Activated effector memory CD4-positive, alpha-beta T cell treated with anti-CD3 and anti-CD28 coated beads, Interleukin-2, amount 50 U/mL, for 16 hours (primary cell): Measurements from ENCODE around the gene NHERF2.

Source experiments
- DNase-seq: peaks from one replicate; pipeline ENCODE4 v3.0.0-alpha.2; 2020

The NHERF2 gene

DNA sequence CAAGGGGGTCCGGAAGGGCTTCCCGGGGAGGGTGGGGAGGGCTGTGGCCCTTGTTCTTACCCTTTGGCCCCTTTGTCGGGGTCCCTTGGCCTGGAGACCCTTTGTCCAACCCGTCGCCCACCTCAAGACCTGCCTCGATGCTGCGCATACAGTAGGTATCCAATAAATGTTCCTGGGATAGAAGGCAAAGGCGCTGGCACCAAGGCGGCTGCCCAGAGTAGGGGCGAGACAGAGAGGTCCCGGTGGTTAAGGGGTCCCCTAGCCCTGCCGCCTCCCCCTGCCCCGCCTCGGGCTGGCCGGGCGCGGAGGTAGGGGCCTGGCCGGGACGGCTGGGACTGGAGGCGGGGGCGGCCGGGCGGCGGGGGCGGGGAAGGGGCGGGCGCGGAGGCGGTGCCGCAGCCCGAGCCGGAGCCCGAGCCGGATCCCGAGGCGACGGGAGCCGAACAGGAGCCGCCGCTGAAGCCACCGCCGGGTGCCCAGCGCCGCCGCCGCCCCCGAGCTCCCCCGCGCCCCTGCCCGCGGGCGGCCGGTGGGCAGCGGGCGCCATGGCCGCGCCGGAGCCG lies at the start of gene NHERF2:
Gene NHERF2, plus strand, starts transcription at position 442 of the 563 bp plus-strand sequence. Its CDS starts 104 bp downstream, at position 546.
- DNase-seq, result peak; percentile 75

DNA sequence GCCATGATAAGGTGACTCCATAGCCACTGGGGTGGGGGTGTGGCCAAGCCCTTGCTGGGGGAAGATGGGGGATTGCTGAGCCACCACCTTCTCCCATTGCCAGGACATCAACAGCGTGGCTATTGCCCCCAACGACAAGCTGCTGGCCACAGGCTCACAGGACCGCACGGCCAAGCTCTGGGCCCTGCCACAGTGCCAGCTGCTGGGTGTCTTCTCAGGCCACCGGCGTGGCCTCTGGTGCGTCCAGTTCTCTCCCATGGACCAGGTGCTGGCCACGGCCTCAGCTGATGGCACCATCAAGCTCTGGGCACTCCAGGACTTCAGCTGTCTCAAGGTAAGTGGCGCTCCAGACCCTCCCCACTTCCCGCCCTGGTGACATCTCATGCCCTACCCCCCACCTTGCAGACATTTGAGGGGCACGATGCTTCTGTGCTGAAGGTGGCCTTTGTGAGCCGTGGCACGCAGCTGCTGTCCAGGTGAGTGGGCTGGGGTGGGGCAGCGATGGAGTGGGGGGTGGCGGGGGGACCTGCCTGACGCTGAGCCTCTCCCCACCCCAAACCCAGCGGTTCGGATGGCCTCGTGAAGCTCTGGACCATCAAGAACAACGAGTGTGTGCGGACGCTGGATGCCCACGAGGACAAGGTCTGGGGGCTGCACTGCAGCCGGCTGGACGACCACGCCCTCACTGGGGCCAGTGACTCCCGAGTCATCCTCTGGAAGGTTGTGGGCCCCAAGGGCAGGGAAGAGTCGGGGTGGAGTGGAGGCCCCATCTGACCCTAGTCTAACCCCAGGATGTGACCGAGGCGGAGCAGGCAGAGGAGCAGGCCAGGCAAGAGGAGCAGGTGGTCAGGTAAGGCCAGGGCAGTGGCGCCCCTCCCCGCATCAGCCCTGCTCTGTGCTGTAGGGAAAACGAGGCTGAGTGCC lies 49.5 kb upstream of the NHERF2 start:
- DNase-seq, result no peak

DNA sequence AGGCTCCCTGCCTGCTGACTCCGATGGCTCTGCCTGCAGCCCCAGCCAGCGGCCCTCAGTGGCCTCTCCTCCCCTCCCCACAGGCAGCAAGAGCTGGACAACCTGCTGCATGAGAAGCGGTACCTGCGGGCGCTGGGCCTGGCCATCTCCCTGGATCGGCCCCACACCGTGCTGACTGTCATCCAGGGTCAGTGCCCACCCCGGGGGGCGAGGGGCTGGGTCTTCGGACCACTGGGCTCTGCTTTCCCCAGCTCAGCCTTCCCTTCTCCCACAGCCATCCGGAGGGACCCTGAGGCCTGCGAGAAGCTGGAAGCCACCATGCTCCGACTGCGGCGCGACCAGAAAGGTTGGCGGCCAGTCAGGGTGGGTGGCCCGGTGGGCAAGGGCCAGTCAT lies 48.8 kb upstream of the NHERF2 start:
- DNase-seq, result no peak

DNA sequence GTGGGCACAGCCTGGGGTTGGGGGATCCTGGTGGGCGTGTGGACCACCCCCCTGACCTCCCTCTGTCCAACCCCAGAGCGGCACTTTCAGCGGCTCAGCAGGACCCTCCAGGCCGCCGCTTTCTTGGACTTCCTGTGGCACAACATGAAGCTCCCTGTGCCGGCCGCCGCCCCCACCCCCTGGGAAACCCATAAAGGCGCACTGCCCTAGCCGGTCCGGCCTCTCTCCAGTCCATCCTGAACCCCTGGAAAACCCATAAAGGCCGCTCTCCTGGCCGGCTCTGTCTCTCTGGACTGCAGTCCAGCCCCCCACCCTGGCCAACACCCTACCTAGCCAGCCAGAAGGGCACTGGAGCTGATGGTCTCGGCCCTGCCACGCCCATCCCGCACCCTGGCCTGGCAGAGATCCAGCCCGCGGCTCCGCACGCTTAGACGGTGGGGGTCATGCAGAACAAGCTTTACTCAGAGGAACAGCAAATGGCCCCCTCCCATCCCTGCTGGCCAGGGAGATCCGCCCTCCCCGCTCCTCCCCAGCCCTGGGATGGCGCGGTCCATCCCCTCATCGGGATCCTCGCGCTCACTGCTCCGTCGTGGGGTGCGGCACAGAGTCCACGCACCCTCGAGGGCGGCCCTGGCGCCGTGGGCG lies 48.1 kb upstream of the NHERF2 start:
- no peak for DNase-seq

DNA sequence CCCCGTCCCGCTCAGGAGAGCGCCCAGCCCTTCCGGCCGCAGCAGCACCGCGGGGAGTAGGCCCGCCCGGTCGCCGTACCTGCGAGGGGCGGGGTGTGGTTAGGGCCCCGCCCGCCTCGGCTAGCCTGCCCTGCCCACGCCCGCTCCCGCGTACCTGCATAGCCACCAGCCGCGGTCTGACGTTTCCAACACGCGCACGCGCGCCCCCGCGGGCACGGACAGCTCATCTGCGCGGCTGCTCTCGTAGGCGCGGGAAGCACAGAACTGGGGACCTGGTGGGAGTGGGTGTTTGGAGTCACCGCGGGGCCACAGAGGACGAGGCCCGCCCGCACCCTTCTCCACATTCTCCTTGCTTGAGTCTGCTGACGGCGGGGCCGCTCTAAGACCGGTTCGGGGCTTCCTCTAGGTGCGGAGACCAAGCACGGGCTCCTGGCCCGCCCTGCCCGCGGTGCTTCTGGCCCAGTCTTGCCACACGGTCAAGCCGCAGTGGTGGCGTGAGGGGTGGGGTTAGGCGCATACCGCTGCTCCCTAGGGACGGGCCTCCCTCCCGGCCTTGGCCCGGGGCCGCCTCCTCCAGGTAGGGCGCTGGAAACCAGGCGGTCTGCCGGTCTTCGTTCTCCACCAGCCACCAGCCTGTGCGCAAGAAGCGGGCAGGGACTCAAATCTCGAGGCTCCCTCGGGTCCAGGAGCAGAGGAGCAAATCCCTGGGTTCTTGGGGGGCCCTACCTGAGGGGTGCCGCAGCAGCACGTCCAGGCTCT lies 47.3 kb upstream of the NHERF2 start:
- peak; percentile 80 for DNase-seq

DNA sequence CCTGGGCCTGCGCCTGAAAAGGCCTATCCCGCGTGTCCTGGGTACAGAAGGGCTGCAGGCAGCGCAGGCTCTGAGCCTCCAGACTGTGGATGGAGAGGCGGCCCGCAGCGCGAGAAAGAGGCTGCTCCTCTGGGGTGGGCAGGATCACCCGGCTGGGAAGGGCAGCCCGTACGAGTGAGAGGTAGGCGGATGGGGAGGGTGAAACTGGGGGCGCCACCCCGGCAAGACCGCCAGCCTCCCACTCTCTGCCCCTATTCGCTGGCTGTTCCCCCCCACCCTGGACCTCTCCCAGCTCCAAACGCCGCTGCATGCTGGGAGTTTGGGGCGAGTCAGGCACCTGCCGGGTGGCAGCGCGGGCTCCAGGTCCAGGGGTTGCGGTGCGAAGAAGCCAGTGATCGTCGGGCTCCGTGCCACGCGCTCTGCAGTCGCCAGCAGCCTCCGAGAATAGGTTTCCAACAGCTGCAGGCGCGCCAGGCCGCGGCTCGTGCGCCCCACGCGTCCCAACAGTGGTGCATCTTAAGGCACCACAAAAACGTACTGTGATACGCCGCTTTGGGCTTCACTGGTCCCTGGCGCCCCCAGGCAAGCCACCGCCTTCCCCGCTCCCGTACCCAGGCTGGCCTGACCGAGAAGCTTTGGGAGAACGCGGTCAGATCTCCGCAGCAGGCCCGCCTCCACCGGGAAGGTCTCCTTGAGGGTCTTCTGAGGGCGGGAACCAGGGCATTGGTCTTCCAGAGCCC lies 46.5 kb upstream of the NHERF2 start:
- no peak for DNase-seq

DNA sequence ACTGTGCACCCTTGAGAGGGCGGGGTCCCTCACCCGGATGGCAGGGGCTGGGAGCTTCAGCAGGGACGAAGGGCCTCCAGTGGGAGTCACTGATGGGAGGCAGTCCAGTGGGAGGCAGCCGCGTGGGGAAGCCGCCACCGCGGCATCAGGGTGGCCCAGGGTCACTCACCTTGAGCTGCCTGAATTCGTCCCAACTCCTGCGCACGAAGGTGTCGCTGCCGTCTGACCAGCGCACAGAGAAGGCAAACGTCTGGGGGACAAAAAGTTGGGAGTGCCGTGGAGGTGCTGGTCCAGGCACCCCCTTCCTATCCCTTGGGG lies 46.0 kb upstream of the NHERF2 start:
- no peak for DNase-seq

DNA sequence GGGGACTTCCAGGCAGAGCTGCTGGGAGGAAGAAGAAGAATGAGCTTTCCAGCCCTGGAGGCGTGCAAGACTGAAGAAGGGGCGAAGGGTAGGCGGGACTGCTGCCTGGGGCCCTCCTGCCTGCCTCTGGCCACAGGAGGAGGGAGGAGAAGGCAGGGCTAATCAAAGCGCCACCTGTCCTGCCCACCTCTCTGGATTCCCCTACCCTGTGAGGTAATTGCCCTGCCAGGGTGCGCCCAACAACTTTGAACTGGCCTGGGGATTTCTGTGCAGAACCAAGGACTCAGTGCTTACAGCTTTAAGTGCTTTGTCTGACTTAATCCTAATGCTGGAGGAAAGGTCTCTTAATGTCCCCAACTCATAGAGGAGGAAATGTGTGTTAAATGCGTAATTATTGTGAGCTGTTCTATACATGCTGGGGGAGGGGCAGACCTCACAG lies 45.3 kb upstream of the NHERF2 start, which contains the start of gene NOXO1:
Gene NOXO1, minus strand, starts transcription at position 72 of the 439 bp plus-strand sequence. CDS start 290 bp downstream, outside the sequence.
- no peak for DNase-seq

DNA sequence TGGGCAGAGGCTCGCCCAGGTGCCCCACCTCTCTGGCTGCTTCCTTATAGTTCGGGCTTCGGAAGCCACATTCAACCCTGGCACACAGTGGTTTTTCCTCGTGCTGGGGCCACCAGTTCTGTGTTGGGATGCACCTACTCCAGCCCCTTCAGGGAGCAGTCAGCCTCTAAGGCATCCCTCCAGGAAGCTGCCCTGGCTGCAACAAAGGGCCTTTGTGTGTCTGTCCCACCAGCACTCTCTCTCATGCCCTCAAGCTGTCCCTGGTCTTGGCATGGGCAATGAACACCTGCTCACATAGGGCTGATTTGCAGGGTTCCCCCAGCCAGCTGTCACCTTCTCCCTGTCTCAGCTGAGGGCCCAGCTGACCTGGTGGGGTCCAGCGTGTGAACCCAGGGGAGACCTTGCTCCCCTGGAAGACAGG lies 44.7 kb upstream of the NHERF2 start:
- DNase-seq, result no peak

DNA sequence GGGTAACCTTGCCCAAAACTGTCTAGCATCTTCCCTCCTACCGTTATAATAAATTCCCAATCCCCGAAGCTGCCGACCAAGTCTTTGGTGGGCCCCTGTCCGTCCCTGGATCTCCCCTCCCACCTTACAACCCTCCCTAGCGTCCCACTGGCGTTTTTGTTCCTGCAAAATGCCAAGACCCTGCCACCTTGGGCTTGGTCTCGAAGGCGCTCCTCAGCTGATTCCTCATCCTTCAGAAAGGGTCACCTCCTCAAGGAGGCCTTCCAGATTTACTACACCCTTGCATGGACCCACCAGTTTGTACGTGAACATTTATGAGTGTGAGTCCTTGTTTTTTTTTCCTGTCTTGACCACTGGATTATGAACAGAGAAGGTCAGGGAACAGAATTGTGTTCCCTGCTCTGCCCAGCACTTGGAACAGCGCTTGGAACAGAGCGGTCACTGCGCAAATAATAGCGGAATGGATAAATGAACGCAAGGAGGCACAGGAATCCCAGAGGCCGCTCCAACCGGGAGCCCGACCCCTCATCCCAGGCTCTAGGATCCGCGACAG lies 43.6 kb upstream of the NHERF2 start:
- DNase-seq, result no peak

DNA sequence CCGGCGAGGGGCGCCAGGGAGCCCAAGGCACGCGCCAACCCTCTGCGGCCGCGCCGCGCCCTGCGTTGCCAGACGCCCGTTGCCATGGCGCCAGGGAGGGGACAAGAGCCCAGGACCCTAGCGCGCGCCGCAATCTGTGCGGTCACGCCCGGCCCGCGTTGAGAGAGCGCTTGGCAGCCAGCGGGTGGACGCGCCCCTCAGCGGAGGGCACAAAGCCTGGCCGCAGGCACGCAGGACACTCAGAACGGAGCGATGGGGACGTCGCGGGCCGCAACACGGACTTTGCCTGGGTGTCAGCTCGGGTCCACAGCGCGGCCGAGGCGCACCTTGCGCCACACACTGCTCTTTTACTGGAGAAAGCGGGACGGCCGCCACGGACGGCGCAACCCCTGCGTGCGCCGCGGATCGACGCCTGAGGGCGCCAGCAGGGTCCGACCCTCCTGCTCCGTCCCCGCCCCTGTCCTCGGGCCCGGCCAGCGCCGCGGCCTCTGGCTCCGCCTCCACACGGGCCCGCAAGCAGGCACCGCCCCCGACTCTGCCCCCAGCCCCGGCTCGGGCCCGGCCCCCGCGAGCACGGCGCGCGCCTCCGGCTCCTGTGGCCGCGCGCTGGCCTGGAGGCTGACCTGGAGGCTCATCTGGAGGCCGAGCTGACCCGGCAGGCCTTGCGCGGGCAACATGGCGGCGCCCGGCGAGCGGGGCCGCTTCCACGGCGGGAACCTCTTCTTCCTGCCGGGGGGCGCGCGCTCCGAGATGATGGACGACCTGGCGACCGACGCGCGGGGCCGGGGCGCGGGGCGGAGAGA lies 43.0 kb upstream of the NHERF2 start, which contains the start of gene GFER:
Gene GFER, plus strand, starts transcription at position 650 of the 803 bp plus-strand sequence. Its CDS starts 26 bp downstream, at position 676.
- peak; percentile 89 for DNase-seq

DNA sequence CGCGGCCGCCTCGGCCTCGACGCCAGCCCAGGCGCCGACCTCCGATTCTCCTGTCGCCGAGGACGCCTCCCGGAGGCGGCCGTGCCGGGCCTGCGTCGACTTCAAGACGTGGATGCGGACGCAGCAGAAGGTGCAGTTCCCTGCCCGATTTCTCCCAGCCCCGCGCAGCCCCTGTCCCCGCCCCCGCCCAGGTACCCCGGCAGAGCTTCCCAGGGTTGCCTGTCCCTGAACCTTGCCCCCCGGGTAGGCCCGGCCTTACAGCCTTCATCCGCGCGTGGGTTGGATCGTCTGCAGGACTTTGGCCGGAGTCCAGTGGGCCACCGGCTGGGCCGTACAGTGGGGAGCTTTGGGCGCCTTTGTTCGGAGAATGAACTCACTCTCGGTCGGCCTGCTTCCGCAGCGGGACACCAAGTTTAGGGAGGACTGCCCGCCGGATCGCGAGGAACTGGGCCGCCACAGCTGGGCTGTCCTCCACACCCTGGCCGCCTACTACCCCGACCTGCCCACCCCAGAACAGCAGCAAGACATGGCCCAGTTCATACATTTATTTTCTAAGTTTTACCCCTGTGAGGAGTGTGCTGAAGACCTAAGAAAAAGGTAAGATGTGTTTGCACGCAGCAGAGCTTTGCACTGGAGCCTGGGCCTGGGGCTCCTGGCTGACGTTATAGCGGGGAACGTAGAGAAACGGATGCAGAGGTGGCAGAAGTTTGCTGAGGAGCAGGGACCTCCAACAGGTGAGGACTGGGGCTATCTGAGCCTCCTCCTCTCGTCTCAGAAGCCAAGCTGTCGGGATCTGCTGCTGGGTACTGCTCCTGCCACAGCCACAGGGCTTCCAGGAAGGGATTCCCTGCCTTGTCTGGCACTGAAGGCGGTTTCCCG lies 42.1 kb upstream of the NHERF2 start:
- no peak for DNase-seq

DNA sequence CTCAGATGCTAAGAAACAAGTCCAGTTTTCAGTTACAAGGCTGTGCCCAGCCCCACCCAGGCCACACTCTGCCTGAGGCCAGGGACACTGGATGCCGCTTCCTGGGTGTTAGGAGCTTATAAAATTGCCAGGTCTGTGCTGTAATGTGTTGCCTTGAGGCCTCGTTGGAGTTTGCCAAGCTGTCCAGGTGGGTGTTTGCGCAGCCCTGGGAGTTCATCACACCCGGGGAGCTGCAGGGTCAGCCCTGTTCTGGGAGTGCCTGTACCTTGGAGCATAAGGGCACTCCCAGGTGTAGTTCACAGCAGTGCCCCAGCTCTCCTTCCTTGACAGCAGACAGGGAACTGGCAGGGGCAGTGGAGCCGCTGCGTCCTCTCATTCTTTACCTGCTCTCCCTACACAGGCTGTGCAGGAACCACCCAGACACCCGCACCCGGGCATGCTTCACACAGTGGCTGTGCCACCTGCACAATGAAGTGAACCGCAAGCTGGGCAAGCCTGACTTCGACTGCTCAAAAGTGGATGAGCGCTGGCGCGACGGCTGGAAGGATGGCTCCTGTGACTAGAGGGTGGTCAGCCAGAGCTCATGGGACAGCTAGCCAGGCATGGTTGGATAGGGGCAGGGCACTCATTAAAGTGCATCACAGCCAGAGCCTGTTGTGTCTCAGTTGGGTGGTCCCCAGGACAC lies 41.1 kb upstream of the NHERF2 start:
- DNase-seq, result no peak

DNA sequence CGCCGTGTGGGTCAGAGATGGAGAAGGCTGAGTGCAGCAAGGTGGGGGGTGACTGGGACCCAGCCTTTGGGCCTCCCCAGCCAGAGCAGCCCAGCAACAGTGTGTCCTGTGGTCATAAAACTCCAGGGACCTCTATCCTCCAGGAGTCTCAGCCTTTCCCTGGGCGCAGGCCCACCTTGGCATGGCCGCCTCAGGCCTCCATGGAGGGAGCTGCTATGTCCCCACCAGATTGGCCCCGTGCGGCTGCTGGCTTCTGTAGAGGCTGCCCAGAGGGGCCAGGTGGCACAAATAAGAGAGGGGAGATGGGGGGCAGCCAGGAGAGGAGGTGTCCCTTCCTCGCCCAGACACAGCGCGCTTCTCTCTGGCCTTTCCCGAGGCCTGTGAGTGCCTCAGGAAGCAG lies 39.5 kb upstream of the NHERF2 start:
- no peak for DNase-seq

DNA sequence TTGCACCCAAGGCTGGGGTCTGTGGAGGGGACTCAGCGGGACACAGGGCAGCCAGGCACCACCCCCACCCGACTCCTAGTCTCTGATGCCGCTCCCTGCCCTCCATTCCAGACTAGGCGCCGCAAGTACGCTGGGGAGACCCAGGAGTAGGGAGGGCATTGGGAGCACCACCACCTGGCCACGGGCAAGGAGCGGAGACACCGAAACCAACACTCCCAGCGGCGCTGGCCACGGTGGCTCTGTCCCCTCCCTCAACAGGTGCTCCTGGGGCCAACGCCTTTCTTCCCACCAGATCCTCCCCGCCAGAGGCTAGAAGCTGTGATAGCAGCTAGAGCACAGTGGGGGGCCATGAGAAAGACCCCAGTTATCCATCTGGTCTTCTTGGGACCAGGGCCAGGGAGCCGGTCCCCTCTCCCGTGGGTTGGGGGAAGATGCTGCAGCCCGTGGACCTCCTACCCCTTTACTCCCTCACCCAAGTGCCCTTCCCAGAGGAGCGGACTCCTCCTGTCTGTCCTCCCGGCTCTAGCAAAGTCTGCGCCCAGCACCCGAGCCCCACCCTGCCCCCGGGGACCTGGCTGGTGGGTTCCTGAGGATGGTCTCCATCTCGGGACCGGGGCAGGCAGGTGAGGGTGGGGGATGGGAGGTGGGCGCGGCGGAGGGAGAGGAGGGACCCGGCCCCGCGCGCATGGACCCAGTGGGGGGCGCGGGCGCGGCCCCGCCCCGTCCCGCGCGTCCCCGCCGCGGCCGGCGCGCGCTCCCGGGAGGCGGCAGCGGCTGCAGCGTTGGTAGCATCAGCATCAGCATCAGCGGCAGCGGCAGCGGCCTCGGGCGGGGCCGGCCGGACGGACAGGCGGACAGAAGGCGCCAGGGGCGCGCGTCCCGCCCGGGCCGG lies 37.2 kb upstream of the NHERF2 start, which contains the start of gene SYNGR3:
Gene SYNGR3, plus strand, starts transcription at position 762 of the 892 bp plus-strand sequence. CDS start 133 bp downstream, outside the sequence.
- DNase-seq, result no peak

DNA sequence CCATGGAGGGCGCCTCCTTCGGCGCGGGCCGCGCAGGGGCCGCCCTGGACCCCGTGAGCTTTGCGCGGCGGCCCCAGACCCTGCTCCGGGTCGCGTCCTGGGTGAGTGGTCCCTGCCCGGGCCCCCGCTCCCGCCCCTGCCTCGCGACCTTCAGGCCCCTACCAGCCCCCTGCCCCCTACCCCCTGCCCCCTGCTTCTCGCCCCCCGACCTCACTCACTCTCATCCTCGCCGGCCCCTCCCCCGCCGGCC lies 36.7 kb upstream of the NHERF2 start:
- no peak for DNase-seq

DNA sequence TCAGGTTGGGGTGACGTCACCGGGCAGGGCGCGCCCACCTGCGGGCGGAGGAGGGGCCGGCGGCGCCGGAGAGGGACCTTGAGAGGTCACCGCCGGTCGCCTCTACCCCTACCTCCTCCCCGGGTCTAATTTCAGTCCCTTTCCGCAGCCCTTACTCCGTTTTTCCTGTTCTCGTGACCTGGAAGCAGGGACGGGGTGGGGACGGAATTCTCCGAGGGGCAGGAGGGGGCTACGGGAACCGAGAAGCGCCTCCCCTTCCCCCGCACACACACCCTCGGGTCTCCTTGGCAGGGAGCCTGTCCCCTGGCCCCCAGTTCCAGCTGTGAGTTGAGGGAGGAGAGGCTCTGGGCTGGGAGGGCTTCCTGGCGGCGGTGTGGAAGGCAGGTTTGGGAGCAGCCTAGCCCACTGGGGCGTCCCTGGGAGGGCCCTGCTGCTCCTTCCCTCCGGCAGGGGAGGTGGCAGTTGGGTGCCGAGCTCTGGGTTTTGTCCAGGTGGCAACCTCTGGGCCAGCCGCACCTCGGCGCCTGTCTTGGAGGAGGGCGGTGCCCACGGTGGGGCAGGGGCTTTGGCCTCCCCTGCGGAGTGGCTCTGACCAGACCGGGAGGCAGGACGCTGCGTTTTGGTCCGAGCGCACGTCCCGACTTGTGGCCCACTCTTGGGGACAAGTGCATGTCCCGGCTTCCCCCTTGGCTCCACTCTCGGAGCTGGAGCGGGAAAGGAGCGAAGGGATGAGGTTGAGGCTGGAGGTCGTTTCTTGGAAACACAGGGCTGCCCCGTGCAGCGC lies 36.2 kb upstream of the NHERF2 start:
- DNase-seq, result peak; percentile 82
